Daoy (cell line): ENCODE results near the gene PSG4. TPM values are rescaled to one million over a fixed set of nuclear protein-coding genes. Genes with fewer than 3 reads are reported as not detected.
"Not testable (repeated sequence)": the region's sequence is repeated elsewhere in the genome, so short reads cannot be mapped to it uniquely, and the experiment has no call there.

Experiments used
- DNase-seq: peaks from one replicate; pipeline ENCODE4 v3.0.0-alpha.2; 2015; ENCODE audit warnings: low read depth
- total RNA-seq: library from RNA; depleted of rRNA; stranded (reverse); fragments of >200 nt; shearing (Covaris generic); gene quantifications from 2 replicates; pipeline ENCODE4 v1.2.3, GENCODE V29; 2014; rRNA removed

PSG4 gene
- total RNA-seq, result 0.27 and 0.69 TPM in 2 replicates

GRCh38 chr19:43205471-43206105 is at the start of gene PSG4:
Gene PSG4, minus strand, starts transcription at chr19:43205638. Its CDS starts 102 bp downstream, at chr19:43205536.
- not testable (repeated sequence) for DNase-seq

- not testable (repeated sequence) for DNase-seq
Measured at GRCh38 chr19:43251428-43251827, 46.0 kb upstream of the PSG4 start.

- DNase-seq, result not testable (repeated sequence)
Measured at GRCh38 chr19:43250296-43250695, 44.9 kb upstream of the PSG4 start.

- DNase-seq, result not testable (repeated sequence)
Measured at GRCh38 chr19:43248635-43249002, 43.2 kb upstream of the PSG4 start.

- DNase-seq, result not testable (repeated sequence)
Measured at GRCh38 chr19:43247243-43247880, 41.9 kb upstream of the PSG4 start.

GRCh38 chr19:43245848-43246247 is 40.4 kb upstream of the PSG4 start:
- not testable (repeated sequence) for DNase-seq

- DNase-seq, result not testable (repeated sequence)
Measured at GRCh38 chr19:43242211-43242610, 36.8 kb upstream of the PSG4 start.

- not testable (repeated sequence) for DNase-seq
Measured at GRCh38 chr19:43238213-43238612, 32.8 kb upstream of the PSG4 start.

GRCh38 chr19:43235686-43236085 is 30.2 kb upstream of the PSG4 start:
- DNase-seq, result peak; percentile 57

GRCh38 chr19:43229315-43229714 is 23.9 kb upstream of the PSG4 start:
- peak; percentile 50 for DNase-seq

GRCh38 chr19:43228730-43229129 is 23.3 kb upstream of the PSG4 start:
- not testable (repeated sequence) for DNase-seq

- DNase-seq, result not testable (repeated sequence)
Measured at GRCh38 chr19:43226986-43227385, 21.5 kb upstream of the PSG4 start.

- no peak for DNase-seq
Measured at GRCh38 chr19:43224855-43225253, 19.4 kb upstream of the PSG4 start.

- peak; percentile 59 for DNase-seq
Measured at GRCh38 chr19:43224201-43224854, 18.9 kb upstream of the PSG4 start.

GRCh38 chr19:43221891-43222290 is 16.5 kb upstream of the PSG4 start:
- not testable (repeated sequence) for DNase-seq

- DNase-seq, result not testable (repeated sequence)
Measured at GRCh38 chr19:43219136-43219535, 13.7 kb upstream of the PSG4 start.

GRCh38 chr19:43215881-43216280 is 10.4 kb upstream of the PSG4 start:
- DNase-seq, result not testable (repeated sequence)

- DNase-seq, result no peak
Measured at GRCh38 chr19:43207991-43208390, 2.6 kb upstream of the PSG4 start.

- DNase-seq, result peak; percentile 9
Measured at GRCh38 chr19:43207174-43207573, 1.7 kb upstream of the PSG4 start.

- DNase-seq, result not testable (repeated sequence)
Measured at GRCh38 chr19:43203611-43204010, 1.8 kb downstream of the PSG4 start.

GRCh38 chr19:43201891-43202290 is 3.5 kb downstream of the PSG4 start:
- not testable (repeated sequence) for DNase-seq

- peak; percentile 44 for DNase-seq
Measured at GRCh38 chr19:43201337-43201801, 4.1 kb downstream of the PSG4 start.
